ENCODE results near the gene NANOS1.

NANOS1 gene

GRCh38 chr10:119005362-119006043 lies 24.0 kb upstream of the NANOS1 start:
- Histone ChIP-seq H3K9me3 (ENCODE audit: low read length) (no peaks in the 10 kb centered on the region), H3K27ac (ENCODE audit: low read depth, low read length, poor library complexity, severe bottlenecking) (no peak overlapping the region), H3K79me2 (ENCODE audit: insufficient read depth, low read length) (no peaks in the 10 kb centered on the region), H3K9ac (ENCODE audit: low read length) (no peak overlapping the region), H3K9me2 (ENCODE audit: low read depth, low read length) (no peaks in the 10 kb centered on the region), H4K20me1 (ENCODE audit: insufficient read depth, low read length) (no peaks in the 10 kb centered on the region), H3K4me3 (ENCODE audit: low read depth, low read length, poor library complexity, severe bottlenecking) (no peak overlapping the region), H3K36me3 (ENCODE audit: insufficient read depth, low read length) (no peaks in the 10 kb centered on the region), H2AFZ (ENCODE audit: low read length) (no peak overlapping the region), H3K4me1 (ENCODE audit: insufficient read depth, low read length, severe bottlenecking) (no peaks in the 10 kb centered on the region), H3K27me3 (ENCODE audit: insufficient read depth, low read length) (no peaks in the 10 kb centered on the region; the same call in 1 of the 2 replicates), H3F3A (ENCODE audit: insufficient read depth, low read length) (no peaks in the 10 kb centered on the region), H3K4me2 (ENCODE audit: low read length) (no peak overlapping the region)
- TF ChIP-seq CTCF (IDR thresholded peaks at IDR 0.05; ENCODE audit: low read length): no peak
- TF ChIP-seq EZH2 (IDR thresholded peaks at IDR 0.05; ENCODE audit: borderline replicate concordance, low read length): no peak

GRCh38 chr10:119006451-119007210 lies 22.9 kb upstream of the NANOS1 start:
- Histone ChIP-seq H3K36me3 (ENCODE audit: insufficient read depth, low read length) (no peaks in the 10 kb centered on the region), H3F3A (ENCODE audit: insufficient read depth, low read length) (no peaks in the 10 kb centered on the region), H3K9me2 (ENCODE audit: low read depth, low read length) (no peaks in the 10 kb centered on the region), H2AFZ (ENCODE audit: low read length) (no peak overlapping the region), H3K4me1 (ENCODE audit: insufficient read depth, low read length, severe bottlenecking) (no peaks in the 10 kb centered on the region), H3K27ac (ENCODE audit: low read depth, low read length, poor library complexity, severe bottlenecking) (no peak overlapping the region), H3K27me3 (ENCODE audit: insufficient read depth, low read length) (no peaks in the 10 kb centered on the region; the same call in 1 of the 2 replicates), H3K4me3 (ENCODE audit: low read depth, low read length, poor library complexity, severe bottlenecking) (no peak overlapping the region), H4K20me1 (ENCODE audit: insufficient read depth, low read length) (no peaks in the 10 kb centered on the region), H3K9ac (ENCODE audit: low read length) (no peak overlapping the region), H3K9me3 (ENCODE audit: low read length) (no peaks in the 10 kb centered on the region), H3K4me2 (ENCODE audit: low read length) (no peak overlapping the region), H3K79me2 (ENCODE audit: insufficient read depth, low read length) (no peaks in the 10 kb centered on the region)
- no peak for TF ChIP-seq EZH2 (IDR thresholded peaks at IDR 0.05; ENCODE audit: borderline replicate concordance, low read length)
- TF ChIP-seq CTCF (IDR thresholded peaks at IDR 0.05; ENCODE audit: low read length): no peak

- Histone ChIP-seq H3K4me3 (ENCODE audit: low read depth, low read length, poor library complexity, severe bottlenecking) (no peak overlapping the region), H3F3A (ENCODE audit: insufficient read depth, low read length) (no peaks in the 10 kb centered on the region), H3K27ac (ENCODE audit: low read depth, low read length, poor library complexity, severe bottlenecking) (no peak overlapping the region), H3K4me1 (ENCODE audit: insufficient read depth, low read length, severe bottlenecking) (no peaks in the 10 kb centered on the region), H2AFZ (ENCODE audit: low read length) (no peak overlapping the region), H3K4me2 (ENCODE audit: low read length) (no peak overlapping the region), H3K9ac (ENCODE audit: low read length) (no peak overlapping the region), H4K20me1 (ENCODE audit: insufficient read depth, low read length) (no peaks in the 10 kb centered on the region), H3K27me3 (ENCODE audit: insufficient read depth, low read length) (no peaks in the 10 kb centered on the region; the same call in 1 of the 2 replicates), H3K79me2 (ENCODE audit: insufficient read depth, low read length) (no peaks in the 10 kb centered on the region), H3K36me3 (ENCODE audit: insufficient read depth, low read length) (no peaks in the 10 kb centered on the region), H3K9me2 (ENCODE audit: low read depth, low read length) (no peaks in the 10 kb centered on the region), H3K9me3 (ENCODE audit: low read length) (no peaks in the 10 kb centered on the region)
- TF ChIP-seq CTCF (IDR thresholded peaks at IDR 0.05; ENCODE audit: low read length): no peak
- no peak for TF ChIP-seq EZH2 (IDR thresholded peaks at IDR 0.05; ENCODE audit: borderline replicate concordance, low read length)
Measured at GRCh38 chr10:119007211-119007574, 22.3 kb upstream of the NANOS1 start.

Data from OCI-LY1 (cell line).